OCI-M2 (cell line): ENCODE results near the gene KRAS.
"Not testable (repeated sequence)": the region's sequence is repeated elsewhere in the genome, so short reads cannot be mapped to it uniquely, and the experiment has no call there.

Source experiments
- DNase-seq: peaks from one replicate; lab custom pipeline; 2025; ENCODE audit not compliant: unreplicated experiment; lab: John Stamatoyannopoulos, UW

Gene KRAS

GRCh38 chr12:25250744-25251730 is at the start of gene KRAS:
Gene KRAS (minus strand): TSS chr12:25250929.
- DNase-seq = no peak

- no peak for DNase-seq
These were observed 45.7 kb upstream of the KRAS start for GRCh38 chr12:25296381-25296780.

DNA sequence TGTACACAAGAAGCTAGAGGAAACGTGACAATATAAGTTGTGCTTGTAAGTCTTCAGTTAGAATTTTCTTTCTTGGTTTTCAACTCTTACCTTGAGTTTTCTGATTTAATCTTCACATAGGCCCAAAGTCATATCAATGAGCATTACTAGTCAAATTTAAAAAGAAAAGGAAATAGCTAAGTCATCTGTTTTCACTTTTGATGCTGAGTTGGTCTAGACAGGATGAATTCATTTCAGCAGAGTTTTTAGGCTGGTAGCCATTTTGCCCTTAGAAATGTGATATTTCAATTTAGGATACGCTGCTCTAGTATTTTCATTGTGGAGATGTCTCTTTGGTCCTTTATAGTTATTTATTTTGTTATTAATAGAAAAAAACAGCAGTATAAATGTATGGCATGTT is 44.6 kb upstream of the KRAS start:
- no peak for DNase-seq

GRCh38 chr12:25293653-25294052 is 42.9 kb upstream of the KRAS start:
- DNase-seq = no peak

- not testable (repeated sequence) for DNase-seq
These were observed 42.1 kb upstream of the KRAS start for GRCh38 chr12:25292810-25293221.

DNA sequence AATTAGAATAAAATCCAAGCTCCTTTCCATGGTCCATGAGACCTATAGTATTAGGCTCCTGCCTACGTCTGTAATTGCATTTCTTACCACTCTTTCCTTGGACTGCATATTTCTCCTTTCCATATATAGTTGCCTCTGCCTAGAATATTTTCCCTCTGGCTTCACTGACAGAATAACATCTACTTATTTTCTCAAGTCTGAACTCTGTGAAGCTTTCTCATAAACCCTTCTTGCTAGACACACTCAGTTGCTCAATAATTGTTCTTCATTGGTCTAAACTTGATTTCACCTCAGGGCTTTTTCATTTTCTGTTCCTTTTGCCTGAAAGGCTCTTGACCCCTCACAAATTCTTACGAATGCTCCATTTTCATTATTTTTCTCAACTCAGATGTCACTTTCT is 36.9 kb upstream of the KRAS start:
- DNase-seq = no peak

DNA sequence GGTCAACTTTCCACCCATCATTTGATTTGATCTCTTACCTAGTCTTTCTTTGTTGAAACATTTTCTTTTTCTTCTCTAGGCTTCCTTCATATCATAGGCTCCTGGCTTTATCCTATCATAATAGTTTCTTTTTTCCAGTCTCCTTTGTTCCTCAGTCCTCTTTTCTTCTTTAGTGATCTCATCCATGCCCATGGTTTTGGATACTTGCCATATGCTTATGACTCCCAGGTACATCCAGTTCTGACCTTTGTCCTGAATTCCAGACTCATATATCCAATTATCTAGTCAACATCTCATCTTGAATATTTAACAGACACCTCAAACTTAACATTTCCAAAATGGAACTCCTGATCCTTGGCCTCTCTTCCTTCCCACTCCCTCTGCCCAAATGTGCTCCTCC is 36.1 kb upstream of the KRAS start:
- DNase-seq = no peak

GRCh38 chr12:25284024-25284423 is 33.3 kb upstream of the KRAS start:
- no peak for DNase-seq

GRCh38 chr12:25283006-25283405 is 32.3 kb upstream of the KRAS start:
- no peak for DNase-seq

- no peak for DNase-seq
These were observed 29.4 kb upstream of the KRAS start for GRCh38 chr12:25280082-25280481.

DNA sequence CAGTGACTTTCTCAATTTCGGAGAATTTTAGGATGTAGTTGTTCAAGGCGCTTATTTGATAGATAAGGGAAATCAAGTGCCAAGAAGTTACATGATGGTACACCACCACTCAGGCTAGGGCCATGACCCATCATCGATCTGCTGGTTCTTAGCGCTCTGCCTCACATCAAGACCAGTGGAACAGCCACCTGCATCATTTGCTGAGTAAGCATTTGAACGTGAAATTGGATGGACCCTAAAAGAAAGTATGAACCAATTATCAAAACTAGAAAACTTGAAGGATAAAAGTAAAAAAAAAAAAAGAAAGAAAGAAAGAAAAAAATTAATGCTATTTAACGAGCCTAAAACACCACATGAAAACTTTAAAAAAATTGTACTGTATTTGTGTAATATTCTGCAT is 27.5 kb upstream of the KRAS start:
- no peak for DNase-seq

DNA sequence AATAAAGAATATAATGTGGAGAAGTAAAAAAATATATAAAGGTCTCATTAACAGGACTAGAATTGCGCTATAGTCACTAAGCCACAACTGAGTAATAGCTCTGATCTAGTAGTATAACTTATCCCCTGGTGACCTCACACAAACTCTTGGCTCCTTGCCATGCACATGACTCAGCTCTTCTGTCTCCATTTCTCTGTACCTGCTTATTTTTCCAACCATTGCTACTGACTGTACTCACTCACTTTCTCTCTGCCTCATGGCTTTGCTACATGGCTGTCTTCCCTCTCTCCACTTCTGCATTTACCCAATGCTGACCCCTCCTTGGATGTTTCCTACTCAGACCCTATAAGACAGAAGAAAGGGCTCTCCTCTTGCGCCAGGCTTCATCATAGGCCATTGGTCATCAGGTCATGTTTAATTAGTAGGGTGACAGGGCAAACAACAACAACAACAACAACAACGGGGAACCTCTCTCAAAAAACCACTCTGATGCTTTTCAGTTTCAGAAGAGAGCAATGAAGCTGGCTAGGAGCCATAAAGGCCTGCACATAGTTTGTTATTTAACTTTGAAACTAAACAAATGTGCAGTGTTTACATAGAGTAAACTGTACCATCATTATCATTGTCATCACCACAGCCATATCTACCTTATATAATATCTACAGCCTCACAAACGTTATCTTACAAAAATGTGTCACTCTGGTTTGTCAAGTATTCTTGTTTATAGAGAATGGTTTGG is 25.6 kb upstream of the KRAS start:
- no peak for DNase-seq

- DNase-seq = no peak
These were observed 20.9 kb upstream of the KRAS start for GRCh38 chr12:25271486-25272098.

DNA sequence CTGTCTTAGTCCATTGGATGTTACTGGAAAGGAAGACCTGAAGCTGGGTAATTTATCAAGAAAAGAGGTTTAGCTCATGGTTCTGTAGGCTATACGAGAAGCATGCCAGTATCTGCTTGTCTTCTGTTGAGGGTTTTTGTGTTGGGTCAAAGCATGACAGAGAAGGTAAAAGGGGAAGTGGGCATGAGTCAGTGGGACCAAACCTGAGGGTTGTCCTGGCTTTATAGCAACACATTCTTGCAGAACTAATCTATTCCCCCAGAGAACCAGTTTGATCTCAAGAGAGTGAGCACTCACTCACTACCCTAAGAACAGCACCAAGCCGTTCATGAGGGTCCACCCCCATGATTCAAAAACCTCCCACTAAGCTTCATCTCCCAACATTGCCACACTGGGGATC is 19.0 kb upstream of the KRAS start:
- no peak for DNase-seq

DNA sequence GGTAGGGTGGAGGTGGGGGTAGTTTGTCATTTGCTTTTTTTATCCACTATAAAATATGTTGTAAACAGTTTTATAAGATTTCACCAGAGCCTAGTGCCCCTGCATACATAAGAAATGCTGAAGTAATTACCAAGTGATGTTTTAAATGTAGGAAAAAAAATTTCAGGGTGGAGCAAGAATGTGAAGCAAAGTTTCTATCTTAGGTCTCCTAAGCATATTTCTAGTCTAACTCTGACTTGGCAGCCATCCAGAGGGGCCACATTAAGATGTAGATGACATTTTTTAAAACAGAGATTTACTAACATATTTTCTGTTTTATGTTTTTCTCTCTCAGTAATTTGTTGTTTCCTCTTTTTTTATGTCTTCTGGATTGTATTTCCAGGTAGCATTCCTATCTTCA is 15.8 kb upstream of the KRAS start:
- DNase-seq = no peak

- no peak for DNase-seq
These were observed 14.1 kb upstream of the KRAS start for GRCh38 chr12:25264862-25265261.

GRCh38 chr12:25264114-25264513 is 13.4 kb upstream of the KRAS start:
- DNase-seq = no peak

GRCh38 chr12:25263594-25263993 is 12.9 kb upstream of the KRAS start:
- DNase-seq = no peak

GRCh38 chr12:25262389-25263074 is 11.8 kb upstream of the KRAS start:
- DNase-seq = no peak

- DNase-seq = no peak
These were observed 7.0 kb upstream of the KRAS start for GRCh38 chr12:25257590-25258324.
